H1 (cell line): ENCODE data around the gene MTFMT. TPM values are rescaled to one million over a fixed set of nuclear protein-coding genes. Genes with fewer than 3 reads are reported as not detected.

Source experiments
- ATF3 ChIP-seq: IDR thresholded peaks from 2 replicates; pipeline ENCODE4 v1.6.1; 2011; ENCODE audit warnings: low read depth, mild to moderate bottlenecking, low read length; ENCODE audit not compliant: insufficient read depth
- BACH1 ChIP-seq: IDR thresholded peaks from 2 replicates; pipeline ENCODE4 v1.6.1; 2012; ENCODE audit warnings: low read length, improper control_type of control experiment
- CHD2 ChIP-seq: IDR thresholded peaks from 2 replicates; pipeline ENCODE4 v1.6.1; 2012; ENCODE audit warnings: low read length, improper control_type of control experiment
- E2F6 ChIP-seq: IDR thresholded peaks from 2 replicates; pipeline ENCODE4 v1.6.1; 2012; ENCODE audit warnings: inconsistent platforms
- JUN ChIP-seq: IDR thresholded peaks from 2 replicates; pipeline ENCODE4 v1.6.1; 2011; ENCODE audit warnings: low read depth, mild to moderate bottlenecking, improper control_type of control experiment, low read length
- JUND ChIP-seq: IDR thresholded peaks from 2 replicates; pipeline ENCODE4 v1.6.1; 2011; ENCODE audit warnings: mild to moderate bottlenecking, improper control_type of control experiment, low read length
- POLR2AphosphoS5 ChIP-seq: IDR thresholded peaks from 2 replicates; pipeline ENCODE4 v1.6.1; 2011; ENCODE audit warnings: low read depth, low read length
- polyA plus RNA-seq, 7 experiments: library from polyadenylated mRNA; depleted of rRNA in 3 of 7; stranded (reverse) in 5 of 7; unstranded in 2 of 7; fragments of >200 nt in 5 of 7; fragments of 200-250 nt in 2 of 7; gene quantifications; 1 replicate in 5 of 7; 2 replicates in 1 of 7; 4 replicates in 1 of 7; pipeline versions ENCODE4 v1.2.1 to v1.2.3, GENCODE V29; 2011 to 2013; ENCODE audit warnings: missing spikeins in 2 of 7, mixed read lengths in 2 of 7
- total RNA-seq: library from RNA; stranded (reverse); fragmentation: NEBNext Ultra II Directional; extraction: Animal tissue kit (Norgen Biotek cat#: 25700); gene quantifications from 2 replicates; pipeline ENCODE4 v1.2.1, GENCODE V29; 2021

The MTFMT gene
- total and polyA plus RNA-seq, 2 of the 8 experiments (the other 6 are each of a cell fraction or from before 2014, with no cell fraction given), result 7.7 to 20.8 TPM

GRCh38 chr15:65049418-65049840 lies 20.0 kb upstream of the MTFMT start (continued):
- TF ChIP-seq CHD2 (peak; percentile 77), POLR2AphosphoS5 (no peak), ATF3 (0 out of 2 replicates have a peak, but pooled peaks have one; percentile 39), JUND (no peak), JUN (no peak), E2F6 (peak; percentile 51; the same call in 1 of the 2 replicates), BACH1 (no peak)
- TF ChIP-seq, all 59 proteins: peak for 12
